Left lung (tissue), 10 donors: Measurements from ENCODE around the gene SPEM2. TPM values are rescaled to one million over a fixed set of nuclear protein-coding genes. Genes with fewer than 3 reads are reported as not detected.

Source experiments
- ATAC-seq: fragments of 200-7000 bp; cut with Tn5 transposase; one replicate; pipeline ENCODE4 v1.9.1; 2020; ENCODE audit warnings: moderate library complexity
- DNase-seq, 4 donors: peaks; one replicate each; pipeline ENCODE4 v3.0.0-alpha.2; 2013 to 2020
- H3K27ac ChIP-seq, 2 donors: fragments of 200-600 bp; sonication (generic) in 1 of 2; one replicate each; pipeline versions ENCODE4 v1.5.0 to v1.8.0; 2020 to 2021
- H3K27me3 ChIP-seq, 2 donors: fragments of 200-600 bp; sonication (generic) in 1 of 2; one replicate each; pipeline versions ENCODE4 v1.5.0 to v1.8.0; 2020 to 2021
- H3K36me3 ChIP-seq, 2 donors: fragments of 200-600 bp; sonication (generic) in 1 of 2; one replicate each; pipeline versions ENCODE4 v1.5.0 to v1.8.0; 2020 to 2021
- H3K4me1 ChIP-seq, 2 donors: fragments of 200-600 bp; one replicate each; pipeline ENCODE4 v1.8.0; 2021
- H3K4me3 ChIP-seq, 2 donors: fragments of 200-600 bp; sonication (generic) in 1 of 2; one replicate each; pipeline versions ENCODE4 v1.5.0 to v1.8.0; 2020 to 2021; ENCODE audit warnings: mild to moderate bottlenecking in 1 of 2
- H3K9me3 ChIP-seq, 2 donors: fragments of 200-600 bp; sonication (generic) in 1 of 2; one replicate each; pipeline versions ENCODE4 v1.5.0 to v1.8.0; 2020 to 2021
- intact Hi-C, 2 donors: fragments of 100-400 bp; cut with DNase I; formaldehyde crosslinking; loops; one replicate each; pipeline versions ENCODE4 v1.11.2 to v1.14.2; 2022
- polyA plus RNA-seq, 6 donors: library from polyadenylated mRNA; unstranded; fragments of 120-200 nt; gene quantifications; one replicate each; pipeline ENCODE4 v1.2.1, GENCODE V29; 2013; ENCODE audit not compliant: insufficient read length in 6 of 6
- total RNA-seq, 2 donors: library from RNA; stranded (reverse); fragmentation: NEBNext Ultra II Directional; extraction: Animal tissue kit (Norgen Biotek cat#: 25700); gene quantifications; one replicate each; pipeline ENCODE4 v1.2.1, GENCODE V29; 2021
- TF ChIP-seq, protein P1 (sequence below), 2 donors: fragments of 200-600 bp; sonication (generic) in 1 of 2; IDR thresholded peaks; one replicate each; pipeline versions ENCODE4 v1.5.0 to v1.8.0; 2021; ENCODE audit warnings: antibody characterized with exemption in 2 of 2
- donor health status: DM: no; HTN: yes; CAD: no.
- donor health status: DM: no; HTN: no; CAD: no.

The SPEM2 gene
- total and polyA plus RNA-seq, 8 donors: not detected

GRCh38 chr17:7394452-7395191, 30.8 kb upstream of the SPEM2 start, which contains the start of gene PLSCR3:
Gene PLSCR3 (minus strand): TSS chr17:7394525. CDS start chr17:7394110, 415 bp downstream.
- Histone ChIP-seq H3K4me3 (peak within 1 kb of the TSS; percentile 69 to 96), H3K9me3 (no peaks in the 10 kb centered on the region), H3K4me1 (peaks cover 0 to 21% of the 10 kb centered on the region in 2 donors), H3K27me3 (no peaks in the 10 kb centered on the region), H3K27ac (peak within 1 kb of the TSS; percentile 92 to 93), H3K36me3 (peaks cover 0 to 23% of the 10 kb centered on the region in 2 donors)
- intact Hi-C loops: no loop called here
- DNase-seq: peak; percentile 85 to 98 (median 90)
- ATAC-seq: peak; percentile 97
- TF ChIP-seq, protein P1, sequence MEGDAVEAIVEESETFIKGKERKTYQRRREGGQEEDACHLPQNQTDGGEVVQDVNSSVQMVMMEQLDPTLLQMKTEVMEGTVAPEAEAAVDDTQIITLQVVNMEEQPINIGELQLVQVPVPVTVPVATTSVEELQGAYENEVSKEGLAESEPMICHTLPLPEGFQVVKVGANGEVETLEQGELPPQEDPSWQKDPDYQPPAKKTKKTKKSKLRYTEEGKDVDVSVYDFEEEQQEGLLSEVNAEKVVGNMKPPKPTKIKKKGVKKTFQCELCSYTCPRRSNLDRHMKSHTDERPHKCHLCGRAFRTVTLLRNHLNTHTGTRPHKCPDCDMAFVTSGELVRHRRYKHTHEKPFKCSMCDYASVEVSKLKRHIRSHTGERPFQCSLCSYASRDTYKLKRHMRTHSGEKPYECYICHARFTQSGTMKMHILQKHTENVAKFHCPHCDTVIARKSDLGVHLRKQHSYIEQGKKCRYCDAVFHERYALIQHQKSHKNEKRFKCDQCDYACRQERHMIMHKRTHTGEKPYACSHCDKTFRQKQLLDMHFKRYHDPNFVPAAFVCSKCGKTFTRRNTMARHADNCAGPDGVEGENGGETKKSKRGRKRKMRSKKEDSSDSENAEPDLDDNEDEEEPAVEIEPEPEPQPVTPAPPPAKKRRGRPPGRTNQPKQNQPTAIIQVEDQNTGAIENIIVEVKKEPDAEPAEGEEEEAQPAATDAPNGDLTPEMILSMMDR (IDR thresholded peaks at IDR 0.05): peak in 1 of 2 donors; percentile 34

DNA sequence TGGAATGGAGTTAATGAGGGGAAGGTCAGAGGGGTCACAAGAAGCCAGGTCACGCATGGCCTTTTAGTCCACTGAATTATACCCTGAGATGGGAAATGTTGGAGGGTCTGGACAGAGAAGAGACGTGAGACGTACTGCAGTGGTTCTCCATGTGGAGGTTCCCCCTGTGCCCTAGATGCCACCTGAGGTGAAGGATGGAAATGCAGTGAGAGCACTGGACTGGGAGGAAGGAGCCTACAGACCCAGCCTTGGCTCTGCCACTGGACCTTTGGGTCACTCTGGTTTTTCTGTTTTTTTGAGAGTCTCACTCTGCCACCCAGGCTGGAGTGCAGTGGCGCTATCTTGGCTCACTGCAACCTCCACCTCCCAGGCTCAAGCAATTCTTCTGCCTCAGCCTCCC, 29.3 kb upstream of the SPEM2 start:
- intact Hi-C loops: no loop called here
- Histone ChIP-seq H3K27me3 (no peaks in the 10 kb centered on the region), H3K36me3 (peaks cover 0 to 8% of the 10 kb centered on the region in 2 donors), H3K27ac (no peak overlapping the region), H3K4me1 (peaks cover 0 to 18% of the 10 kb centered on the region in 2 donors), H3K4me3 (no peak overlapping the region), H3K9me3 (no peaks in the 10 kb centered on the region)
- TF ChIP-seq, protein P1 (IDR thresholded peaks at IDR 0.05): no peak
- no peak for ATAC-seq
- DNase-seq: peak in 1 of 4 donors; percentile 3

- Histone ChIP-seq H3K4me3 (no peak overlapping the region), H3K27ac (no peak overlapping the region), H3K4me1 (peaks cover 7 to 27% of the 10 kb centered on the region in 2 donors), H3K27me3 (no peaks in the 10 kb centered on the region), H3K9me3 (no peaks in the 10 kb centered on the region), H3K36me3 (no peaks in the 10 kb centered on the region)
- intact Hi-C loops: no loop called here
- no peak for DNase-seq
- ATAC-seq: no peak
- TF ChIP-seq, protein P1 (IDR thresholded peaks at IDR 0.05): no peak
Observed at GRCh38 chr17:7398612-7399011, 26.8 kb upstream of the SPEM2 start.

- DNase-seq (peak in 1 of 4 donors; percentile 25), ATAC-seq (peak; percentile 0)
- intact Hi-C loops: no loop called here
- TF ChIP-seq, protein P1 (IDR thresholded peaks at IDR 0.05): no peak
- peak overlapping the region; percentile 87 for H3K27ac ChIP-seq
- H3K36me3 ChIP-seq: no peaks in the 10 kb centered on the region
- peaks cover 7 to 26% of the 10 kb centered on the region in 2 donors for H3K4me1 ChIP-seq
- peak overlapping the region; percentile 57 to 59 for H3K4me3 ChIP-seq
- H3K27me3 ChIP-seq: peaks cover 0 to 29% of the 10 kb centered on the region in 2 donors
- no peaks in the 10 kb centered on the region for H3K9me3 ChIP-seq
Observed at GRCh38 chr17:7403043-7403726, 22.2 kb upstream of the SPEM2 start.

DNA sequence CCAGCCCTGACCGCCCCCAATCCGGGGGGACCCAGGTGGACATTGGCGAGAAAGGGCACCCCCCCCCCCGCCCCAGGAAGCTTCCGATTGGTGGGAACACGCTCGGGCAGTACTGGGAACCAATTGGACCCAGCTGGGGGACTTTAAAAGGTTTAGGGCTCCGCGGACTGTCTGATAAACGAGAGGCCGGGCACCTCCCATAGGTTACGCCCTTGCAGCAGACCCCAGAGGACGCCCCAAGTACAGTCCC, 21.8 kb upstream of the SPEM2 start:
- intact Hi-C loops: no loop called here
- DNase-seq (no peak), ATAC-seq (peak; percentile 55)
- Histone ChIP-seq H3K27me3 (peaks cover 0 to 34% of the 10 kb centered on the region in 2 donors), H3K4me1 (peaks cover 7 to 26% of the 10 kb centered on the region in 2 donors), H3K27ac (peak overlapping the region; percentile 87), H3K36me3 (no peaks in the 10 kb centered on the region), H3K9me3 (no peaks in the 10 kb centered on the region), H3K4me3 (peak overlapping the region; percentile 57 to 59)
- TF ChIP-seq, protein P1 (IDR thresholded peaks at IDR 0.05): no peak
